ENCODE results near the gene TMEM167B. TPM values are rescaled to one million over a fixed set of nuclear protein-coding genes. Genes with fewer than 3 reads are reported as not detected.

TMEM167B gene
- total and polyA plus RNA-seq, 7 donors = 19.8 to 56.0 (median 30.8) TPM

- no peak for DNase-seq
- no peak overlapping the region for H3K4me3 ChIP-seq
- H3K4me1 ChIP-seq = peaks cover 8% of the 10 kb centered on the region
- intact Hi-C loops (cut with DNase I) = loop anchor here in 1 of 2 donors (10.0 kb wide), 1 partner anchor 53 kb away; no protein-coding TSS in a partner anchor
- no peak for ATAC-seq
- no peaks in the 10 kb centered on the region for H3K27me3 ChIP-seq (ENCODE audit: insufficient read depth in 3 of 3, low read length in 2 of 3)
- no peak overlapping the region for H3K27ac ChIP-seq
- TF ChIP-seq, protein P1, sequence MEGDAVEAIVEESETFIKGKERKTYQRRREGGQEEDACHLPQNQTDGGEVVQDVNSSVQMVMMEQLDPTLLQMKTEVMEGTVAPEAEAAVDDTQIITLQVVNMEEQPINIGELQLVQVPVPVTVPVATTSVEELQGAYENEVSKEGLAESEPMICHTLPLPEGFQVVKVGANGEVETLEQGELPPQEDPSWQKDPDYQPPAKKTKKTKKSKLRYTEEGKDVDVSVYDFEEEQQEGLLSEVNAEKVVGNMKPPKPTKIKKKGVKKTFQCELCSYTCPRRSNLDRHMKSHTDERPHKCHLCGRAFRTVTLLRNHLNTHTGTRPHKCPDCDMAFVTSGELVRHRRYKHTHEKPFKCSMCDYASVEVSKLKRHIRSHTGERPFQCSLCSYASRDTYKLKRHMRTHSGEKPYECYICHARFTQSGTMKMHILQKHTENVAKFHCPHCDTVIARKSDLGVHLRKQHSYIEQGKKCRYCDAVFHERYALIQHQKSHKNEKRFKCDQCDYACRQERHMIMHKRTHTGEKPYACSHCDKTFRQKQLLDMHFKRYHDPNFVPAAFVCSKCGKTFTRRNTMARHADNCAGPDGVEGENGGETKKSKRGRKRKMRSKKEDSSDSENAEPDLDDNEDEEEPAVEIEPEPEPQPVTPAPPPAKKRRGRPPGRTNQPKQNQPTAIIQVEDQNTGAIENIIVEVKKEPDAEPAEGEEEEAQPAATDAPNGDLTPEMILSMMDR (IDR thresholded peaks at IDR 0.05) = no peak
- no peaks in the 10 kb centered on the region for H3K9me3 ChIP-seq
- H3K36me3 ChIP-seq (ENCODE audit: insufficient read depth in 1 of 2, low read depth in 1 of 2) = no peaks in the 10 kb centered on the region
Observed at GRCh38 chr1:109131800-109132199, 41.2 kb downstream of the TMEM167B start.

DNA sequence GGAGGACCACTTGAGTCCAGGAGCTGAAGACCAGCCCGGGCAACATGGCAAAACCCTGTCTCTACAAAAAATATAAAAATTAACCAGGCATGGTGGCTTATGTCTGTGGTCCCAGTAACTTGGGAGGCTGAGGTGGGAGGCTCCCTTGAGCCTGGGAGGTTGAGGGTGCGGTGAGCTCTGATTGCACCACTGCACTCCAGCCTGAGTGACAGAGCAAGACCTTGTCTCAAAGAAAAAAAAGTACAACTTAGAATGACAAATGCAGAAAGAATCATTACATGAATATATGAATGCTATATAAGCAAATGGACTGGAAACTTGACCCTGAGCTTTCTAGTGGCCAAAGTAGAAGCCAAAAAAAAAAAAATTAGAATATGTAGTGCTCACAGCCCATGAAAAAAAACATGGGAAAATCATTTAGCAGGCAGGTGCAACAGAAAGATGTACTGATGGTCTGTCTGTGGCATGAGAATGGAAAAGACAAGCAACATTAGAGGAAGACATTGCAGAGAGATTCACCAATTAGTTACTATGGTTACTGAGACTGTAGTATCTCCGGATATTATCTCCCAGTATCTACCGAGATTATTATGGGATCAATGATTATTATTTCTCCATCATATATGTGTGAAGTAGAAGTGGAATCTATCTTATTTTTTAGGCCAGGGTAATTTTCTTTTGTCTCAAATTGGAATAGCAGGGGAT, 42.6 kb downstream of the TMEM167B start:
- H3K27ac ChIP-seq = no peak overlapping the region
- 55 to 68% (median 62%) methylated on average over 4 of the region's 4 CpGs for WGBS, 3 donors

DNA sequence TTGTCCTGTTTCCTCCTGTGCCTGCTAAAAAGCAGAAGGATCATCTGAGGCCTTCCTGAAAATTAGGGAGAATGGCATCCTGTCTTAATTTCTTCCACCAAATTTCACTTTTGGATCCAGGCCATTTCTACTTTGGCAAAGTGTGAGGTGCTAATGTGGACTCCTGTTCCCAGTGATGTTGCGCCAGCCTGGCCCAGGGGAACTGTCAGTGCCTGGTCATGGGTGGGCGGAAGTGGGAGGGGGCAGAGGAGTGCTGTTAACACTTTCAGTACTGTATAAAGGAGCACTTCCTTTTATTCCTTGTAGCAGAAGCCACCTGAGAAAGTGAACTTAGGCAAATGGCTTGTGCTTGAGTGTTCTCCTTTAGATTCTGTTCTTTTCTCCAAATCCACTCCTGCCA, 43.3 kb downstream of the TMEM167B start:
- intact Hi-C loops (cut with DNase I) = loop anchor here in 1 of 2 donors (10.0 kb wide), 1 partner anchor 51 kb away; no protein-coding TSS in a partner anchor
- ATAC-seq = peak; percentile 73 to 95 (median 83)
- TF ChIP-seq, protein P1 (IDR thresholded peaks at IDR 0.05) = no peak
- peaks cover 8% of the 10 kb centered on the region for H3K4me1 ChIP-seq
- no peaks in the 10 kb centered on the region for H3K36me3 ChIP-seq (ENCODE audit: insufficient read depth in 1 of 2, low read depth in 1 of 2)
- WGBS, 3 donors = 31 to 41% (median 39%) methylated on average over 2 of the region's 2 CpGs
- no peaks in the 10 kb centered on the region for H3K27me3 ChIP-seq (ENCODE audit: insufficient read depth in 3 of 3, low read length in 2 of 3)
- no peaks in the 10 kb centered on the region for H3K9me3 ChIP-seq
- no peak overlapping the region for H3K4me3 ChIP-seq
- peak; percentile 25 to 81 for DNase-seq
- no peak overlapping the region for H3K27ac ChIP-seq

More for the DNA sequence above, 42.6 kb downstream of the TMEM167B start:
- Histone ChIP-seq H3K36me3 (ENCODE audit: insufficient read depth in 1 of 2, low read depth in 1 of 2) (no peaks in the 10 kb centered on the region), H3K4me1 (peaks cover 8% of the 10 kb centered on the region), H3K27me3 (ENCODE audit: insufficient read depth in 3 of 3, low read length in 2 of 3) (no peaks in the 10 kb centered on the region), H3K4me3 (no peak overlapping the region), H3K9me3 (no peaks in the 10 kb centered on the region)
- peak in 1 of 4 donors; percentile 65 for ATAC-seq
- DNase-seq = no peak
- TF ChIP-seq, protein P1 (IDR thresholded peaks at IDR 0.05) = no peak
- intact Hi-C loops (cut with DNase I) = loop anchor here in 1 of 2 donors (10.0 kb wide), 1 partner anchor 52 kb away; no protein-coding TSS in a partner anchor

GRCh38 chr1:109134423-109134822, 43.9 kb downstream of the TMEM167B start:
- ATAC-seq (peak in 2 of 4 donors; percentile 14 to 31), DNase-seq (no peak)
- no peak overlapping the region for H3K27ac ChIP-seq
- WGBS, 3 donors = 36 to 55% (median 48%) methylated on average over 7 of the region's 7 CpGs
- no peaks in the 10 kb centered on the region for H3K9me3 ChIP-seq
- H3K4me1 ChIP-seq = peaks cover 8% of the 10 kb centered on the region
- no peaks in the 10 kb centered on the region for H3K27me3 ChIP-seq (ENCODE audit: insufficient read depth in 3 of 3, low read length in 2 of 3)
- no peaks in the 10 kb centered on the region for H3K36me3 ChIP-seq (ENCODE audit: insufficient read depth in 1 of 2, low read depth in 1 of 2)
- TF ChIP-seq, protein P1 (IDR thresholded peaks at IDR 0.05) = no peak
- intact Hi-C loops (cut with DNase I) = loop anchor here in 1 of 2 donors (10.0 kb wide), 1 partner anchor 50 kb away; no protein-coding TSS in a partner anchor
- H3K4me3 ChIP-seq = no peak overlapping the region

Data from psoas muscle (tissue), 8 donors.